Parathyroid adenoma (tissue), 2 donors: ENCODE data around the gene COPS6.

Experiments used
- H2AFZ ChIP-seq: fragments of 300-600 bp; sonication (generic); one replicate; pipeline ENCODE4 v1.7.0; 2017; ENCODE audit warnings: antibody characterized with exemption, mild to moderate bottlenecking
- H3K27ac ChIP-seq: fragments of 300-600 bp; sonication (generic); one replicate; pipeline ENCODE4 v1.7.0; 2017
- H3K27me3 ChIP-seq: fragments of 300-600 bp; sonication (generic); one replicate; pipeline ENCODE4 v1.7.0; 2017; ENCODE audit warnings: low read length; ENCODE audit not compliant: control insufficient read depth, insufficient read depth
- H3K36me3 ChIP-seq: fragments of 300-600 bp; sonication (generic); one replicate; pipeline ENCODE4 v1.7.0; 2017; ENCODE audit warnings: low read length; ENCODE audit not compliant: control insufficient read depth, insufficient read depth
- H3K4me1 ChIP-seq: fragments of 300-600 bp; sonication (generic); one replicate; pipeline ENCODE4 v1.7.0; 2017; ENCODE audit warnings: control low read depth
- H3K4me2 ChIP-seq: fragments of 300-600 bp; sonication (generic); one replicate; pipeline ENCODE4 v1.7.0; 2017; ENCODE audit warnings: low read length
- H3K4me3 ChIP-seq: fragments of 300-600 bp; sonication (generic); one replicate; pipeline ENCODE4 v1.7.0; 2017; ENCODE audit warnings: low read depth, low read length
- H3K79me2 ChIP-seq: fragments of 300-600 bp; sonication (generic); one replicate; pipeline ENCODE4 v1.7.0; 2017; ENCODE audit warnings: control low read depth
- H3K9ac ChIP-seq: fragments of 300-600 bp; sonication (generic); one replicate; pipeline ENCODE4 v1.7.0; 2017; ENCODE audit warnings: mild to moderate bottlenecking
- H3K9me3 ChIP-seq: fragments of 300-600 bp; sonication (generic); one replicate; pipeline ENCODE4 v1.7.0; 2017; ENCODE audit warnings: low read length; ENCODE audit not compliant: control insufficient read depth
- CTCF ChIP-seq: fragments of 300-600 bp; sonication (generic); IDR thresholded peaks from one replicate; pipeline ENCODE4 v1.7.0; 2017; ENCODE audit warnings: antibody characterized with exemption, mild to moderate bottlenecking
- donor health status: primary hyperparathyroidism.

COPS6 gene

GRCh38 chr7:100059251-100059739, 29.5 kb upstream of the COPS6 start:
- Histone ChIP-seq H3K36me3 (no peaks in the 10 kb centered on the region), H3K4me1 (no peaks in the 10 kb centered on the region), H3K79me2 (peaks cover 4% of the 10 kb centered on the region), H3K9ac (no peak overlapping the region), H3K27ac (peak overlapping the region; percentile 1), H2AFZ (no peak overlapping the region), H3K4me3 (no peak overlapping the region), H3K9me3 (no peaks in the 10 kb centered on the region), H3K4me2 (no peak overlapping the region), H3K27me3 (no peaks in the 10 kb centered on the region)
- no peak for TF ChIP-seq CTCF

GRCh38 chr7:100061518-100062193, 27.1 kb upstream of the COPS6 start:
- TF ChIP-seq CTCF: no peak
- Histone ChIP-seq H3K79me2 (peaks cover 3% of the 10 kb centered on the region), H3K36me3 (no peaks in the 10 kb centered on the region), H3K4me2 (no peak overlapping the region), H3K27ac (no peak overlapping the region), H3K9ac (no peak overlapping the region), H3K4me1 (no peaks in the 10 kb centered on the region), H3K4me3 (no peak overlapping the region), H2AFZ (no peak overlapping the region), H3K9me3 (no peaks in the 10 kb centered on the region), H3K27me3 (no peaks in the 10 kb centered on the region)

GRCh38 chr7:100063376-100063775, 25.4 kb upstream of the COPS6 start:
- Histone ChIP-seq H3K79me2 (peaks cover 3% of the 10 kb centered on the region), H3K9me3 (no peaks in the 10 kb centered on the region), H3K4me3 (no peak overlapping the region), H3K4me2 (no peak overlapping the region), H3K27ac (no peak overlapping the region), H3K4me1 (no peaks in the 10 kb centered on the region), H3K9ac (no peak overlapping the region), H2AFZ (no peak overlapping the region), H3K27me3 (no peaks in the 10 kb centered on the region), H3K36me3 (no peaks in the 10 kb centered on the region)
- no peak for TF ChIP-seq CTCF

GRCh38 chr7:100064162-100064561, 24.6 kb upstream of the COPS6 start:
- Histone ChIP-seq H3K27ac (no peak overlapping the region), H3K27me3 (no peaks in the 10 kb centered on the region), H3K4me1 (no peaks in the 10 kb centered on the region), H3K79me2 (no peaks in the 10 kb centered on the region), H2AFZ (no peak overlapping the region), H3K4me3 (no peak overlapping the region), H3K4me2 (no peak overlapping the region), H3K36me3 (no peaks in the 10 kb centered on the region), H3K9me3 (no peaks in the 10 kb centered on the region), H3K9ac (no peak overlapping the region)
- no peak for TF ChIP-seq CTCF
